ENCODE results near the gene WWOX. TPM values are rescaled to one million over a fixed set of nuclear protein-coding genes. Genes with fewer than 3 reads are reported as not detected.

The WWOX gene
- total and polyA plus RNA-seq, 2 donors (not counting 1 experiment from before 2014, with no cell fraction given): 10.5 to 42.3 TPM

- no peak overlapping the region for H3K4me3 Mint-ChIP-seq
- H3K9me3 Mint-ChIP-seq (ENCODE audit: insufficient read depth): no peaks in the 10 kb centered on the region
- no peaks in the 10 kb centered on the region for H3K36me3 ChIP-seq (replicated peaks in 1 of 2; ENCODE audit: control extremely low read depth in 1 of 2, control insufficient read depth in 1 of 2, extremely low read depth in 1 of 2, insufficient read depth in 2 of 2, low read length in 1 of 2)
- H3K27ac Mint-ChIP-seq: no peak overlapping the region
- no peak overlapping the region for H3K4me3 ChIP-seq (ENCODE audit: control extremely low read depth in 1 of 5, extremely low read depth in 1 of 5, insufficient read depth in 1 of 5, low read depth in 2 of 5, low read length in 4 of 5)
- no peaks in the 10 kb centered on the region for H3K79me2 ChIP-seq (ENCODE audit: control insufficient read depth, insufficient read depth, low read length)
- H3K27me3 Mint-ChIP-seq: peaks cover 14% of the 10 kb centered on the region
- DNase-seq (no peak), ATAC-seq (ENCODE audit: low read depth) (no peak)
- H3K4me2 ChIP-seq (replicated peaks; ENCODE audit: low read depth, low read length, poor library complexity, severe bottlenecking): no peak overlapping the region
- no peaks in the 10 kb centered on the region for H3K27me3 ChIP-seq (replicated peaks in 1 of 4; ENCODE audit: control extremely low read depth in 1 of 4, control insufficient read depth in 3 of 4, insufficient read depth in 4 of 4, low read length in 3 of 4)
- H2AFZ ChIP-seq (ENCODE audit: insufficient read depth, low read depth, low read length, poor library complexity, severe bottlenecking): no peak overlapping the region
- TF ChIP-seq EZH2 (IDR thresholded peaks at IDR 0.05; ENCODE audit: borderline replicate concordance, insufficient read depth, low read depth, low read length, poor library complexity, severe bottlenecking): no peak
- TF ChIP-seq CTCF (IDR thresholded peaks at IDR 0.05): no peak
- no peaks in the 10 kb centered on the region for H3K4me1 Mint-ChIP-seq
- WGBS (ENCODE audit: insufficient coverage): 97% methylated on average over 10 of the region's 13 CpGs
- no peaks in the 10 kb centered on the region for H3K9me3 ChIP-seq (ENCODE audit: control extremely low read depth in 1 of 3, control insufficient read depth in 2 of 3, insufficient read depth in 1 of 3, low read length in 2 of 3)
- no peak overlapping the region for H3K27ac ChIP-seq (ENCODE audit: low read length in 2 of 2)
- no peak overlapping the region for H3K9ac ChIP-seq (ENCODE audit: low read length)
- CTCF ChIA-PET: no interaction called here
- H3K4me1 ChIP-seq (ENCODE audit: control insufficient read depth in 2 of 2, insufficient read depth in 2 of 2, low read length in 2 of 2): no peaks in the 10 kb centered on the region
- intact Hi-C loops (cut with micrococcal nuclease): no loop called here
- POLR2A ChIA-PET: no interaction called here
- no peaks in the 10 kb centered on the region for H4K20me1 ChIP-seq (ENCODE audit: control insufficient read depth, insufficient read depth, low read length, poor library complexity, severe bottlenecking)
Measured at GRCh38 chr16:79150632-79151310, 1051.3 kb downstream of the WWOX start.

DNA sequence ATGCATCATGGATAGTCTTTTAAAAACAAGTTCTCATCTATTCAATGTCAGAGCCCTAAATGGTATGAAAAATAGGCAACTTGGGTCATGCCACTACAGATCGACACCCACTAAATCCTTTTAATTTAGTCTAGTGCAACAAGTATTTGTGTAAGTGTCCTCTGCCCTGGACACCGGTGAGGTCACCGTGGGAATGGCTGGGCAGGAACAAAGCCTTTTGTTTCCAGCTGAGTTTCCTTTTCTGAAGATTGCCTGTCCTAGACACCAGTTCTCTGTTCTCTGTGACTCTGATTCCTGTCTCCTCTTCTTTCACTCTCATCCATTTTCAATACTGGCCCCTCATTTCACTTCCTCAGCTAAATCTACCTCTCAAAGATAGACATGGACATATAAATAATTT is 1054.6 kb downstream of the WWOX start:
- Mint-ChIP-seq H3K4me3 (no peak overlapping the region), H3K27ac (no peak overlapping the region), H3K27me3 (peaks cover 11% of the 10 kb centered on the region), H3K9me3 (ENCODE audit: insufficient read depth) (no peaks in the 10 kb centered on the region), H3K4me1 (no peaks in the 10 kb centered on the region)
- Histone ChIP-seq H3K36me3 (replicated peaks in 1 of 2; ENCODE audit: control extremely low read depth in 1 of 2, control insufficient read depth in 1 of 2, extremely low read depth in 1 of 2, insufficient read depth in 2 of 2, low read length in 1 of 2) (no peaks in the 10 kb centered on the region), H3K9me3 (ENCODE audit: control extremely low read depth in 1 of 3, control insufficient read depth in 2 of 3, insufficient read depth in 1 of 3, low read length in 2 of 3) (no peaks in the 10 kb centered on the region), H3K4me1 (ENCODE audit: control insufficient read depth in 2 of 2, insufficient read depth in 2 of 2, low read length in 2 of 2) (no peaks in the 10 kb centered on the region), H3K79me2 (ENCODE audit: control insufficient read depth, insufficient read depth, low read length) (no peaks in the 10 kb centered on the region), H3K9ac (ENCODE audit: low read length) (no peak overlapping the region), H3K4me3 (ENCODE audit: control extremely low read depth in 1 of 5, extremely low read depth in 1 of 5, insufficient read depth in 1 of 5, low read depth in 2 of 5, low read length in 4 of 5) (no peak overlapping the region), H3K4me2 (replicated peaks; ENCODE audit: low read depth, low read length, poor library complexity, severe bottlenecking) (no peak overlapping the region), H3K27me3 (replicated peaks in 1 of 4; ENCODE audit: control extremely low read depth in 1 of 4, control insufficient read depth in 3 of 4, insufficient read depth in 4 of 4, low read length in 3 of 4) (no peaks in the 10 kb centered on the region), H4K20me1 (ENCODE audit: control insufficient read depth, insufficient read depth, low read length, poor library complexity, severe bottlenecking) (no peaks in the 10 kb centered on the region), H2AFZ (ENCODE audit: insufficient read depth, low read depth, low read length, poor library complexity, severe bottlenecking) (no peak overlapping the region), H3K27ac (ENCODE audit: low read length in 2 of 2) (no peak overlapping the region)
- intact Hi-C loops (cut with micrococcal nuclease): no loop called here
- ChIA-PET POLR2A (no interaction called here), CTCF (no interaction called here)
- DNase-seq (no peak), ATAC-seq (ENCODE audit: low read depth) (no peak)
- WGBS (ENCODE audit: insufficient coverage): 94% methylated on average over 2 of the region's 3 CpGs
- TF ChIP-seq CTCF (IDR thresholded peaks at IDR 0.05): no peak
- no peak for TF ChIP-seq EZH2 (IDR thresholded peaks at IDR 0.05; ENCODE audit: borderline replicate concordance, insufficient read depth, low read depth, low read length, poor library complexity, severe bottlenecking)
